ENCODE results near the gene SLC4A3. TPM values are rescaled to one million over a fixed set of nuclear protein-coding genes. Genes with fewer than 3 reads are reported as not detected.
A peak's percentile ranks its signal among the peaks of the same experiment; 100 is the strongest.

SLC4A3 gene
- total and polyA plus RNA-seq, 2 donors (not counting 3 experiments of a cell fraction or from before 2014, with no cell fraction given): 0.29 to 0.35 TPM

GRCh38 chr2:219598308-219599078 lies 28.9 kb upstream of the SLC4A3 start:
- POLR2A ChIA-PET: no interaction called here
- Histone ChIP-seq H4K20me1 (replicated peaks; ENCODE audit: control insufficient read depth, extremely low read depth, insufficient read depth, low read length) (no peaks in the 10 kb centered on the region), H3K4me1 (ENCODE audit: control insufficient read depth, extremely low read depth, insufficient read depth, low read length) (peaks cover 12% of the 10 kb centered on the region), H3K27ac (ENCODE audit: insufficient read depth, low read depth, low read length) (peak overlapping the region; percentile 86), H3K9me1 (replicated peaks; ENCODE audit: control insufficient read depth, extremely low read depth, insufficient read depth, low read length) (no peaks in the 10 kb centered on the region), H3K9me3 (replicated peaks; ENCODE audit: control insufficient read depth, insufficient read depth, low read length) (no peaks in the 10 kb centered on the region), H3K4me2 (ENCODE audit: insufficient read depth, low read length) (peak overlapping the region; percentile 81), H3K79me2 (ENCODE audit: control insufficient read depth, insufficient read depth, low read length) (no peaks in the 10 kb centered on the region), H3K9ac (replicated peaks; ENCODE audit: extremely low read depth, insufficient read depth, low read length) (peak overlapping the region; percentile 90), H2AFZ (ENCODE audit: low read depth, low read length) (peak overlapping the region; percentile 98), H3K36me3 (ENCODE audit: control insufficient read depth in 2 of 2, extremely low read depth in 1 of 2, insufficient read depth in 2 of 2, low read length in 2 of 2) (peaks cover 0 to 15% of the 10 kb centered on the region in 2 experiments), H3K27me3 (ENCODE audit: control insufficient read depth in 2 of 2, insufficient read depth in 2 of 2, low read length in 2 of 2) (no peaks in the 10 kb centered on the region), H3K4me3 (replicated peaks in 1 of 3; ENCODE audit: insufficient read depth in 1 of 3, low read depth in 1 of 3, low read length in 3 of 3) (peak overlapping the region; percentile 22 to 76 (median 67))
- dilution Hi-C loops (cut with MboI; ENCODE audit: extremely low pct_ligation_motif_present, low sequenced_read_pairs) (no loop called here), intact Hi-C loops (cut with micrococcal nuclease) (loop anchor here (1.0 kb wide), 1 partner anchor 100 kb away; the partner anchor contains the start of gene GMPPA)
- CTCF ChIA-PET: interaction anchor here (1.0 to 3.6 kb wide), 6 partner anchors 28 to 88 kb away, joined by 3 to 23 read pairs (median 5); no protein-coding TSS in a partner anchor
- FAIRE-seq (peak; percentile 79), DNase-seq (ENCODE audit: low read depth, low spot score) (peak; percentile 39)
- no TSS peak for BruUV-seq (replicated peaks)
- TF ChIP-seq MYC (IDR thresholded peaks at IDR 0.05; ENCODE audit: low read depth, low read length): no peak
- TF ChIP-seq JUN (IDR thresholded peaks at IDR 0.05; ENCODE audit: borderline replicate concordance, insufficient read depth, insufficient read length, low read depth): no peak
- no peak for TF ChIP-seq POLR2A (IDR thresholded peaks at IDR 0.05; ENCODE audit: low read depth, low read length)
- TF ChIP-seq CTCF (IDR thresholded peaks at IDR 0.05; ENCODE audit: extremely low read depth in 1 of 2, insufficient read depth in 1 of 2, low read depth in 1 of 2, low read length in 2 of 2): no peak
- no peak for TF ChIP-seq FOS (IDR thresholded peaks at IDR 0.05; ENCODE audit: borderline replicate concordance, insufficient read depth, low read length)
- TF ChIP-seq MAX (IDR thresholded peaks at IDR 0.05; ENCODE audit: insufficient read depth, insufficient read length): no peak
- no peak for TF ChIP-seq EZH2 (IDR thresholded peaks at IDR 0.05; ENCODE audit: borderline replicate concordance, low read depth, low read length, severe bottlenecking)
- TF ChIP-seq POLR2AphosphoS5 (IDR thresholded peaks at IDR 0.05; ENCODE audit: insufficient read depth, low read depth, low read length): no peak
- TF ChIP-seq GATA2 (IDR thresholded peaks at IDR 0.05; ENCODE audit: insufficient read depth, insufficient read length, low read depth, low read length): no peak
